Measurements from ENCODE around the gene CNTN5.

Gene CNTN5

DNA sequence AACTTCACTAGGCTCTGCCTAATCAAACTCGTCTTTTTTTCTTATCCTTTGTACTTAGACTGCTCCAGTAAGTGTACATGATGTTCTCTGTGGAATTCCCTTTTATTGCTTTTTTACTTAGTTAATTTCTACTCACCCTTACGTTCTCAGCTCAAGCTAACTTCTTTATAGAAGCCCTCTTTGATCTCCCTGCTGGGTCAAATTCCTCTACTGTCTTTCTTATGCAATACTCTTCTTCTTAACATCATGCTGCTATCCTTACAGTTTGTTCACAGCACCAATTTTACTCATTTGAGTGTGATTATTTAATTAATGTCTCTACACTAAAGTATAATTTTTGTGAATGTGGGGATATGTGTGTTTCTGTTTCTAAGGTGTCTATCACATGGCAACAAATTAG lies 498.3 kb downstream of the CNTN5 start:
- no peak for DNase-seq (ENCODE audit: low spot score)

GRCh38 chr11:99522467-99523173 lies 501.9 kb downstream of the CNTN5 start:
- no peak for DNase-seq (ENCODE audit: low spot score)

- no peak for DNase-seq (ENCODE audit: low spot score)
Observed at GRCh38 chr11:99531468-99531867, 510.7 kb downstream of the CNTN5 start.

DNA sequence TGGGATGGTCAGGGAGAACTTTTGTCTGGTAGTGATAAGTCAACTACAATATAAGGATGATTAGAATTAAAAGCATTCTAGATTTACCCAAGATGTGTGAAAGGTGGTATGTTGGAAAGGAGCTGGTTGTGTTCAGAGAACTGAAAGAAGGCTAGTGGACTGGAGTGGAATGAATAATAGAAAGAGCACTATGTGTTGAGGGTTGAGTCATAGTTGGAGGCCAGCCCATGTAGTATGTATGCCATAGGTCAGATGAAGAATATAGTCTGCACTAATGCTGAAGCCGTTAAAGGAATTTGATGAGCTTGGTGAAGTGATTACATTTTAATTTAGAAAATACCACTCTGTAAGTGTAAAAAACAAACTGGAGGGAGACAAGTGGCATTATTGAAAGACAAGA lies 514.1 kb downstream of the CNTN5 start:
- no peak for DNase-seq (ENCODE audit: low spot score)

DNA sequence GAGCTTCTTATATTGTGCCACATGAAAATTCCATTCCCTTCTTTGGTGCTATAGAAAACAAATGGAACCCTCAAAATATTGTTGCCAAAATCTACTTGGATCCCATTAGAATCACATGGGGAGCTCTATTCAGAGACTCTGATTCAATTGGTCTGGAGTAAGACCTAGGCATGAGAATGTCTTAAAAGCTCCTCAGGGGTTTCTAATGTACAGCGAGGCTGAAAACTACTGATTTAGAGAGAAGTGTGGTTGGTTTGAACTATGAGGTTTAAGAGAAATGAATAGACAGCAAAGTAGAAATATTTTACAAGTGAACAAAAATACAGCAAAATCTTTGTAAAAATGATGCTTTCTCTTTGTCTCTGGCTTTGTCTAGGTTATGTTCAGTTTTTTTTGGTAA lies 514.7 kb downstream of the CNTN5 start:
- DNase-seq (ENCODE audit: low spot score), result no peak

DNA sequence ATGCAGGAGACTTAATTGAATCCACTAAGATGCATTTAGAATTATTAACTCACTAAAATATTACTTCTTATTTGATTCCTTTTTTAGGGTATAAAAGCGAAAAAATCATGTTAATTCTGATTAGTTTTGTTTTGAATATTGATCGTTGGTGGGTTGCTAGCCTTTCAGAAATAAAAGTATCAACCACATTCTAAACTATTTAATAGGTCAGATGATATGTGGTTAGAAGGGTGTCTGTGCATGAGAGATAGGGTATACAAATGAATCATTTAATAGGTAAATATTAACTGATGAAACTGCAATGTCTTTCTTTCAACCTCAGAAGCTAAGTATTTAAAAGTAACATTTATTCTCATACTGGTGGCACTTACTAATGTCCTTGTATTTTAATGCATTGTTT lies 515.1 kb downstream of the CNTN5 start:
- no peak for DNase-seq (ENCODE audit: low spot score)

- no peak for DNase-seq (ENCODE audit: low spot score)
Observed at GRCh38 chr11:99537681-99538080, 516.9 kb downstream of the CNTN5 start.

- DNase-seq (ENCODE audit: low spot score), result no peak
Observed at GRCh38 chr11:99545616-99546015, 524.9 kb downstream of the CNTN5 start.

- DNase-seq (ENCODE audit: low spot score), result no peak
Observed at GRCh38 chr11:99548264-99548663, 527.5 kb downstream of the CNTN5 start.

DNA sequence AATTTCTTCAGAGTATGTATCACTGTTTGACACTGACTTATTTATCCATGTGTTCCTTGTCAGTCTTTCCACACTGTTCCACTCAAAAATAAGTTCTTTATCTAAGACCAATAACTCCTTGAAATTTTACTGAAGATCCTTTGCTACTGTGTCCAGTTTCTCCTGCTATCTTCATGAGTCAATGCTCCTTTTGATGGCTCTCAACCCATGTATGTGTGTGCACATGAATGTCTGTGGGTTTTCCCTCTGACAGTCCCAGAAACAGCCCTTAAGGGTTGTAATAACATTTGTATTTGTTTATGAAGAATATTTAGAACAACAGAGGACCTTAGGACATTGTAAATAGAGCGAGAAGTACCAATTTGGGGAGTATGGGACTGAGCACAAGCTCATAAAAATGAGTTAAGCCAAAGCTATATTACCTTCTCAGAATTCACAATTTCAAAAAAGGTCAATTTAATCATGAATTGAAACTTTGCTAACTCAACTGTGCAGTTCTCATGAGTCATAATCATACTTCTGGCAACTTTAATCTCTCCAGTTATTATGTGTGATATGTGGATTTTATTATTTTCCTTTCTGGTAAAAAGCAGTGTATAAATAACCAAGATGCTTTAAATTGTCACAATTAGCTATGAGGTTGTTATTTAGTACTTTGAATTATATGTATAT lies 533.6 kb downstream of the CNTN5 start:
- DNase-seq (ENCODE audit: low spot score), result no peak

DNA sequence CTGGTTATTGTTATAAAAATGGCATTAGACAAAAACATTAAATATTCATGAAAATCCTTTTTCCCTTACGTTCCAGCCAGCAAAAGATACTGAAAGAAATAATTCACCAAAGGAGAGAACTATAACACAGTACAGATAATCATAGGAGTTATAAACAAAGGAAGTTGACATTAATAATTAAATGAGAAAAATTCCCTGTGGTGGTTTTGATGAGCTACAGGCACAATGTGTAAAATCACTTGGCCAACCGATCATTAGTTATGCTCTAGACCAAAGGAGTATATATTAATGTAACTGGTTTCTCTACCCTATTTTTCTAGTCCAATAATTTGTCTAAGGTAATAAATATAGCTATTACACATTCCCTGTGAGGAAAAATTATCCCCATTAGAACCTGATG lies 534.7 kb downstream of the CNTN5 start:
- DNase-seq (ENCODE audit: low spot score), result no peak

DNA sequence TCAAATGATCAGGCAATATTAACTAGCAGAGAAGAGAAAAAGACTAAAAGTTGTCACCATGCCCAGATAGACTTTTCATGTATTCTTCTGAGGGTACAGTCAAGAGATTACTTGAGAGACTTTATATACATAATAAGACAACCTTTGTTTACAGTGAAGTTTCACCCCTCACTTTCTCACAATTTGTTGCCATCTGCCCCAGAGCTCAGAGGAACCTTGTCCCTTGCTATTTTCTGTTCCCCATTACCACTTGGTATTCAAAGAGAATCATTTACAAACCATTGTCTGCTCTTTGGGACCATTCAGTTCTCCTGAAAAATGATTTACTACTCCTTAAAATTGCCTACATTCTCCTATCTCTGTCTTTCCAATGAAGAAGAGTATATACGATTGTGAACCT lies 544.6 kb downstream of the CNTN5 start:
- DNase-seq (ENCODE audit: low spot score), result no peak

GRCh38 chr11:99567334-99567956 lies 546.7 kb downstream of the CNTN5 start:
- no peak for DNase-seq (ENCODE audit: low spot score)

DNA sequence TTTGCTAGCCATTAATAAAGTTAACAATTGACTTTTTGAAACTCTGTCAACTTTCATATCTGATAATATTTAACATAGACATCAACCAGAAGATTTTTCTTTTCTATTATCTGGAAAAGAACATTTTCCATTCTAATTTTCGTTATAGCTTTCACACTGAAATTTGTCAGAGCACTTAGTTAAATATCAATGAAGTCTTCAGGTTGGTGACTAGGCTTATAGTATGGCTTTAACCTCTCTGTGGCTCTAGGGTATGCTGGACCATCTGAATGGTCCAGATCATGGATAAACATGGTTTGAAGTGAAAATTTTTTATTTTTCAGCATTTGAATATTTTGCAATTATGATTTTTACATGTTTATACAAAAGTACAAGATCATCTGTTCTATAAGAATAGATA lies 548.1 kb downstream of the CNTN5 start:
- no peak for DNase-seq (ENCODE audit: low spot score)

DNA sequence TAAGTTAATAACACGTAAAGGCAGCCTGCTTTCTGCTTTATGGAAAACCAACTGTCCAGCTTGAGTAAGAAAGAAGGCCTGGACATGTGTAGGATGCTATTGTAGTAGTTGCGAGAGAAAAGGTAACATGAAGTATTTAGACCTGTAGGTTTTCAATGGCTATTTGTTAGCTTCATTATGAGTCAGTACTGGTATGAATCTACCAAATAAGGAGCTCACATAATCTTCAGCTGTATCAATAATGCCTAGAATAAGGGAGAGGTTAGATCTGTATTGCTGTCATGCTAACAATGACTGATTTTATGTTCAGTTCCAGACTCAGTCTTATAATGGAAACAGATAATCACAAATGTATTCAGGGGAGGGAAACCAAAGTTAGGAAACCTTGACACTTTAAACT lies 550.3 kb downstream of the CNTN5 start:
- DNase-seq (ENCODE audit: low spot score), result no peak

- DNase-seq (ENCODE audit: low spot score), result no peak
Observed at GRCh38 chr11:99584830-99585229, 564.1 kb downstream of the CNTN5 start.

GRCh38 chr11:99585606-99586005 lies 564.9 kb downstream of the CNTN5 start:
- no peak for DNase-seq (ENCODE audit: low spot score)

DNA sequence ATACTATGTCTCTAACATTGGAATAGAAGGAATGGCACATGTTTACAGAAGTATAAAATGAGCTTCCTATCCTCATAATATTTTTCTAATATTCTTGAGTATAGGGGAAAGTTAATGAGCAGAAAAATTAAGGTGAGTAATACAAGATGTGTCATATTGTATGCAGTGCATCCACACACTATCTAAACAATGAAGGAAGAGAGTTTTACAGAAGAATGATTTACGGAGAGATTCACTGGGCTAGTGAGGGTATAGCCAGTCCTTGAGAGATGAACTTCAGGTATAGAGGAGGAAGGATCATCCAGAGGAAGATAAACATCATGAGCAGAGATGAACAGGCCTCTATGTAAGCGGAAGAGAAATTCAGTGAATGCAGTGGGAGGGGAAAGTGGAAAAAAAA lies 569.0 kb downstream of the CNTN5 start:
- no peak for DNase-seq (ENCODE audit: low spot score)

DNA sequence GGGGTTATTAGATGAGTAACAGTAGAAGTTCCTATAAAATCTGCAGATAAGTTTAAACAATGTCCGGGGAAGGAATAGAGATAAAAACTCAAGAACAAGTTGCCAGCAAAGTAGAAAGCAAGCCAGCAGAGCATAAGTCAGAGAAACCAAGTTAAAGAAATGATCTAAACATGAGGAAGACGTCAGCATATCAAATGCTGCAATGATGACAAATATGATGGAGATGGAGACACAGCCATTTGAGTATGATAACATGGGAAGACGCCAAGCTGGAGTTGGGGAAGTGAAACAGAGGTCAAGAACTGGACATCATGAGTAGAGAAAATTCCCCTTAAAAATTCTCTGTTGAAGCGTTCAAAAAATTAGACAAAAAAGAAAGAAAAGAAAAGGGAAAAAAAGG lies 571.5 kb downstream of the CNTN5 start:
- no peak for DNase-seq (ENCODE audit: low spot score)

GRCh38 chr11:99593197-99593596 lies 572.4 kb downstream of the CNTN5 start:
- no peak for DNase-seq (ENCODE audit: low spot score)

- no peak for DNase-seq (ENCODE audit: low spot score)
Observed at GRCh38 chr11:99601179-99601578, 580.4 kb downstream of the CNTN5 start.

DNA sequence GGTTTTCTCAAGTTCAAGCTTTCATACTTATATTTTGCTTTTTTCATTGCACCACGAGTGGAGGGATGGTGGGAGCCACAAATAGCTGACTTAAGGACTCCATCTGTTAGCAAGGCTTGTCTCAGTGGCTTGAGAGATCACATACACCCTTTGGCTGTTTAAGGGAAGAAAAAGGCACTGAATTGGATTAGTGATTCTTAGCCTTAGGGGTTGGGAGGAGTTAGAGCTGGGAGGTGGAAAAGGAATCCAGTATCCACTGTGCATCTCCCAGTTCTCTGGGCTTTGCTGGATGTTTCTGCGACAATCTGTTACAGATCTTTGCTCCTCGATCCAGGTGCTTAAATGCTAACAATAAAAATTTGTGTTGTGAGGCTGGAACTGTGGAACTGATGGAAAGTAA lies 593.6 kb downstream of the CNTN5 start:
- DNase-seq (ENCODE audit: low spot score), result no peak

DNA sequence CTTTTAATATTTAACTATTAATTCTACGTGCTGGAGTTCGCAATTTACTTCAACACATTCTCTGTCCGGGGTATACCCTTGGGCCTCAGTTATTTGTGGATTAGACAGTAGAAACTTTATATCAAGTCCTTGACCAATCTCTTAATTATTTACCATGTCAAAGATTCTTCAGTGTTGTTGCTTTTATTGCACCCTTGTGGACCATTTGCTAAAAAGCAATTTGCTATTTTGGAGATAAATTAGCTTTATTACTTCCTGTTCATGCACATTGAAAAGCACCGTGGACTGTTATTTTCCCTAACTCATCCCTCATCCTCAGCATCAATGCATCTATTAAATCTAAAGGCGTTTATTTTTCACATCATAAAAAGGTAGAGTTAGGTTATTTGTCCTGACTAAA lies 609.9 kb downstream of the CNTN5 start:
- no peak for DNase-seq (ENCODE audit: low spot score)

GRCh38 chr11:99631618-99632017 lies 610.9 kb downstream of the CNTN5 start:
- no peak for DNase-seq (ENCODE audit: low spot score)
